HG03066 (cell line): ENCODE data around the gene HS6ST1.

ENCODE experiments used
- ATAC-seq: cut with Tn5 transposase; IDR thresholded peaks from one replicate; pipeline ENCODE4 v1.9.1; 2021; ENCODE audit warnings: low read depth; ENCODE audit not compliant: unreplicated experiment

The HS6ST1 gene

GRCh38 chr2:128350736-128351135 is 32.1 kb upstream of the HS6ST1 start:
- no peak for ATAC-seq

- no peak for ATAC-seq
These were observed 30.0 kb upstream of the HS6ST1 start for GRCh38 chr2:128348701-128349100.

GRCh38 chr2:128347701-128348539 is 29.3 kb upstream of the HS6ST1 start:
- ATAC-seq: no peak

- no peak for ATAC-seq
These were observed 28.5 kb upstream of the HS6ST1 start for GRCh38 chr2:128347171-128347558.

DNA sequence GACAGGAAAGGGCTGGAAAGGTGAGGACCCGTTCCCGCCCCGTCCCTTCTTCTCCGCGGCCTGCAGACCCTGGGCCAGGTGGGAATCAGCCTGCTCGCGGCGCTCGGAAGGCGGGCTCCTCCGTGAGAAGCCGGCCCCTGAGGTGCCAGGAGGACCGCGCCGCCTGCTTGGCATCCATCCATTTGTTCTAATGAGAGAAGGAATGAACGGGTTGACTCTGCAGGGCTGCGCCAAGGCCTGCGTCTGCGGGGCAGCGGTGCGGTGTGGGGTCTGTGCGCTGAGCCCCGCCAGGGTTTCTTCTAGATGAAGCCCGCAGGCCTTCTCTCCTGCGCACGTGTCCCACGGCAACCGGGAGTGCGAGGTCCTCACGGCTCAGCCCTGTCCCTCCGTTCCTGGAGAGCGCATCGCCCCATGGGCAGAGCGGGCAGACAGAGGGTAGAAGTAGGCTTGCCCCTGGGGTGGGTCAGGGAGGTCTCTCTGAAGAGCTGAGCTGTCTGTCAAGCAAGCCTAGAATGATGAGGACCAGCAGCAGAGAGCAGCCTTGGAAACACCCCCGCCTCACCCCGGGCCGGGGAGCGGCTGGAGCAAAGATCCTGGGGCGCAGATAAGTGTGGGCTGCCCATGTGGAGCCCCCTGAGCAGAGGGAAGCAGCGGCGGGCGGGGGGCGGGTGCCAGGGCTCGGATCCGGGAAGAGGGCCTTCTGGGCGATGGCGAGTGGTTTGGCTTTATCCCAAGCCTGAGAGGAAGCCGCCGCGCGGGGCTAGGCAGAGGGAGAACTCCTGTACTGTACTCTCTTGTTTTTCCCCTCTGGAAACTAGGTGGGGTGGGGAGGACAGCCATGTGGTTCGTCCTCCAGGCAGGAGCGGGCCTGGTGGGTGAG is 27.9 kb upstream of the HS6ST1 start:
- no peak for ATAC-seq

- no peak for ATAC-seq
These were observed 26.9 kb upstream of the HS6ST1 start for GRCh38 chr2:128345436-128346165.

- ATAC-seq: no peak
These were observed 25.4 kb upstream of the HS6ST1 start for GRCh38 chr2:128344101-128344500.

- ATAC-seq: no peak
These were observed 24.8 kb upstream of the HS6ST1 start for GRCh38 chr2:128343459-128343858.

DNA sequence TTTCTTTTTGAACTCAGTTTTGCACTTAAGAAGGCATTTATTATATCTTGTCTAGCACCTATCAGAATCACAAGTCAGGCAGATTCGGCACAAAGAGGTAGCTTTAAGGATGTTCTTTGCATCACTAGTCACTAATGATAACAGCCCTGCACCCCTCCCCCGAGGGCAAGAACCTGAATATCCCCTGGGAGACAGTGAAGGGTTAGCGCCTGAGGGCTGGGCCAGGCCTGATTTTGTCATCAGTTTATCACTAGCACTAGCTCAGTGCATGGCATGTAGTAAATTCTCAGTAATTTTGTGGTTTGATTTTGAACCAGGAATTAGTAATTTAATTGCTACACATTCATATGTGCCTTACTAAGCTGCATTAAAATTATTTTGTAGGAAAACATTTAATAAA is 23.9 kb upstream of the HS6ST1 start:
- ATAC-seq: no peak

- ATAC-seq: no peak
These were observed 23.0 kb upstream of the HS6ST1 start for GRCh38 chr2:128341621-128342020.

DNA sequence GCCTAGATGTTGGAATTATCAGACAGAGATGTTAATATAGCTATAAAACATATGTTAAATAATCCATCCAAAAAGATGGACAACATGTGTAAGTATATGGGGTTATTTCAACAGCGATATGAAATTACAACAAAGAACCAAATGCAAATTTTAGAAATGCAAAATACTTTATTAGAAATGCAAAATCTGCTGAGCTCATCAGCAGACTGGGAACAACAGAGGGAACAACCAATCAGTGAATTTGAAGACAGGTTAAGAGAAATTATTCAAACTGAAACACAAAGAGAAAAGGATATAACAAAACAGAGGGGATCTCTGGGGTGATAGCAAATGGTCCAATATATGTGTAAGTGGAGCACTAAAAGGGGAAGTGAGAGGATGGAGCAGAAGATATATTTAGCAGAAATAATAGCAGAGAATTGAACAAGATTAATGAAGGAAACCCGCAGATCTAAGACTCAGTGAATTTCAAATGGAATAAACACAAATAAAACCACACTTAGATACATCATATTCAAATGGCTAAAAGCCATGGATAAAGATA is 13.5 kb upstream of the HS6ST1 start:
- ATAC-seq: no peak

- no peak for ATAC-seq
These were observed 11.9 kb upstream of the HS6ST1 start for GRCh38 chr2:128330583-128330982.

GRCh38 chr2:128329607-128330006 is 10.9 kb upstream of the HS6ST1 start:
- no peak for ATAC-seq

- no peak for ATAC-seq
These were observed 8.7 kb upstream of the HS6ST1 start for GRCh38 chr2:128327180-128327964.

- ATAC-seq: no peak
These were observed 7.7 kb upstream of the HS6ST1 start for GRCh38 chr2:128326346-128326745.

GRCh38 chr2:128325611-128326181 is 7.0 kb upstream of the HS6ST1 start:
- no peak for ATAC-seq

- ATAC-seq: no peak
These were observed 6.3 kb upstream of the HS6ST1 start for GRCh38 chr2:128324897-128325410.

DNA sequence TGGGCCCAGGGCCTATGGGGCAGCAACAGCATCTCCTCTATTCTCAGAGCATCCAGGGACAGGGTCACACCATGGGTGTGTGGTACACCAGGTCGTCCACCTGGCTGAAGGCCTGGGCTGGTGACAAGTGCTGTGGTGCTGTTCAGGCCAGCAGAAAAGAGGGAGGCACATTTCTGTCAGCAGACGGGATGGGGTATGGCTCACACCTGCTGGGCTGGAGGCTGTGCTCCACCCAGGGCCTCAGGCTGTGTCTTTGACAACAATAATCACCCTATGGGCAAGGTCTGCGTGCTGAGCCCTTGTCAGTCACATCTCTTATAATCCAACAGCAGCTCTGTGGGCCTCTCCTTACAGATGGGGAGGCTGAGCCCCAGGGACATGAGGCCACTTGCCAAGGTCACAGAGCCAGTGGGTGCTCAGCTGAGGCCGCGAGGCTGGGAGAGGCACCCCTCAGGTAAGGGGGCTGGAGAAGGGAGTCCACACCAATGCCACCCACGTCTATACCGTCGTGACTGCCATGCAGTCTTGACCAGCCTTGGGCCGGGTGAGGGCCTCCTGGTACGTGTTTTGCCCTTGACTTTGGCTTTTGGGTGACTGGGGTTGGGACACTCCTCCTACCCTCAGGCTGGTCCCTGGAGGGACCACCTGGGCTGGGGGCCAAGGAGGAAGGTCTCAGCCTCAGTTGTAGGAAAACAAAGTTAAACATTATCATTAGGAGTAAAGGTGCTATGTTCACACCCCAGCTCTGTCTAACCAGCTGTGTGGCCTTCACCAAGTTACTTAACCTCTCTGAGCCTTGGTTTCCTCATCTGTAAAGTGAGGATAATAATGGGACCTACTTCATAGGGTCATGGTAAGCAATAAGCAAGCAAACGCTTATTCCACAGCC is 5.6 kb upstream of the HS6ST1 start:
- no peak for ATAC-seq
